ENCODE data around the gene ARID1B.
"Not testable (repeated sequence)": the region's sequence is repeated elsewhere in the genome, so short reads cannot be mapped to it uniquely, and the experiment has no call there.

ARID1B gene

GRCh38 chr6:157128235-157128775 lies 351.1 kb downstream of the ARID1B start:
- H3K4me1 ChIP-seq (ENCODE audit: insufficient read depth, low read length): no peaks in the 10 kb centered on the region
- no peak overlapping the region for H3K9ac ChIP-seq (ENCODE audit: low read depth, low read length)
- H3K9me3 ChIP-seq (ENCODE audit: control insufficient read depth, insufficient read depth, low read length): no peaks in the 10 kb centered on the region
- no peaks in the 10 kb centered on the region for H3K36me3 ChIP-seq (ENCODE audit: insufficient read depth, low read length)

- Histone ChIP-seq H3K4me1 (ENCODE audit: insufficient read depth, low read length) (no peaks in the 10 kb centered on the region), H3K36me3 (ENCODE audit: insufficient read depth, low read length) (no peaks in the 10 kb centered on the region), H3K9ac (ENCODE audit: low read depth, low read length) (no peak overlapping the region), H3K9me3 (ENCODE audit: control insufficient read depth, insufficient read depth, low read length) (no peaks in the 10 kb centered on the region)
Observed at GRCh38 chr6:157131250-157131649, 354.1 kb downstream of the ARID1B start.

- Histone ChIP-seq H3K9me3 (ENCODE audit: control insufficient read depth, insufficient read depth, low read length) (no peaks in the 10 kb centered on the region), H3K4me1 (ENCODE audit: insufficient read depth, low read length) (no peaks in the 10 kb centered on the region), H3K9ac (ENCODE audit: low read depth, low read length) (no peak overlapping the region), H3K36me3 (ENCODE audit: insufficient read depth, low read length) (no peaks in the 10 kb centered on the region)
Observed at GRCh38 chr6:157133856-157134255, 356.7 kb downstream of the ARID1B start.

- Histone ChIP-seq H3K36me3 (ENCODE audit: insufficient read depth, low read length) (no peaks in the 10 kb centered on the region), H3K9ac (ENCODE audit: low read depth, low read length) (no peak overlapping the region), H3K9me3 (ENCODE audit: control insufficient read depth, insufficient read depth, low read length) (no peaks in the 10 kb centered on the region), H3K4me1 (ENCODE audit: insufficient read depth, low read length) (no peaks in the 10 kb centered on the region)
Observed at GRCh38 chr6:157134402-157135047, 357.3 kb downstream of the ARID1B start.

GRCh38 chr6:157135691-157136090 lies 358.5 kb downstream of the ARID1B start:
- Histone ChIP-seq H3K4me1 (ENCODE audit: insufficient read depth, low read length) (no peaks in the 10 kb centered on the region), H3K9me3 (ENCODE audit: control insufficient read depth, insufficient read depth, low read length) (no peaks in the 10 kb centered on the region), H3K36me3 (ENCODE audit: insufficient read depth, low read length) (no peaks in the 10 kb centered on the region; the same call in 1 of the 2 replicates), H3K9ac (ENCODE audit: low read depth, low read length) (no peak overlapping the region)

GRCh38 chr6:157137501-157137900 lies 360.3 kb downstream of the ARID1B start:
- Histone ChIP-seq H3K9ac (ENCODE audit: low read depth, low read length) (no peak overlapping the region), H3K36me3 (ENCODE audit: insufficient read depth, low read length) (no peaks in the 10 kb centered on the region; the same call in 1 of the 2 replicates), H3K9me3 (ENCODE audit: control insufficient read depth, insufficient read depth, low read length) (no peaks in the 10 kb centered on the region), H3K4me1 (ENCODE audit: insufficient read depth, low read length) (no peaks in the 10 kb centered on the region)

GRCh38 chr6:157139054-157139708 lies 362.0 kb downstream of the ARID1B start:
- H3K4me1 ChIP-seq (ENCODE audit: insufficient read depth, low read length): no peaks in the 10 kb centered on the region
- H3K9me3 ChIP-seq (ENCODE audit: control insufficient read depth, insufficient read depth, low read length): no peaks in the 10 kb centered on the region
- no peak overlapping the region for H3K9ac ChIP-seq (ENCODE audit: low read depth, low read length)
- no peaks in the 10 kb centered on the region; the same call in 1 of the 2 replicates for H3K36me3 ChIP-seq (ENCODE audit: insufficient read depth, low read length)

GRCh38 chr6:157143171-157143889 lies 366.2 kb downstream of the ARID1B start:
- no peaks in the 10 kb centered on the region for H3K4me1 ChIP-seq (ENCODE audit: insufficient read depth, low read length)
- no peaks in the 10 kb centered on the region for H3K9me3 ChIP-seq (ENCODE audit: control insufficient read depth, insufficient read depth, low read length)
- no peaks in the 10 kb centered on the region; the same call in 1 of the 2 replicates for H3K36me3 ChIP-seq (ENCODE audit: insufficient read depth, low read length)
- H3K9ac ChIP-seq (ENCODE audit: low read depth, low read length): no peak overlapping the region

GRCh38 chr6:157143890-157144798 lies 367.0 kb downstream of the ARID1B start:
- H3K36me3 ChIP-seq (ENCODE audit: insufficient read depth, low read length): no peaks in the 10 kb centered on the region; the same call in 1 of the 2 replicates
- H3K4me1 ChIP-seq (ENCODE audit: insufficient read depth, low read length): peaks cover 6% of the 10 kb centered on the region; the same call in 1 of the 2 replicates
- H3K9me3 ChIP-seq (ENCODE audit: control insufficient read depth, insufficient read depth, low read length): no peaks in the 10 kb centered on the region
- no peak overlapping the region for H3K9ac ChIP-seq (ENCODE audit: low read depth, low read length)

- Histone ChIP-seq H3K9ac (ENCODE audit: low read depth, low read length) (no peak overlapping the region), H3K9me3 (ENCODE audit: control insufficient read depth, insufficient read depth, low read length) (no peaks in the 10 kb centered on the region), H3K36me3 (ENCODE audit: insufficient read depth, low read length) (no peaks in the 10 kb centered on the region; the same call in 1 of the 2 replicates), H3K4me1 (ENCODE audit: insufficient read depth, low read length) (peaks cover 7% of the 10 kb centered on the region; the same call in 1 of the 2 replicates)
Observed at GRCh38 chr6:157144859-157145568, 367.8 kb downstream of the ARID1B start.

- H3K4me1 ChIP-seq (ENCODE audit: insufficient read depth, low read length): peaks cover 7% of the 10 kb centered on the region; the same call in 1 of the 2 replicates
- H3K36me3 ChIP-seq (ENCODE audit: insufficient read depth, low read length): no peaks in the 10 kb centered on the region
- H3K9me3 ChIP-seq (ENCODE audit: control insufficient read depth, insufficient read depth, low read length): no peaks in the 10 kb centered on the region
- H3K9ac ChIP-seq (ENCODE audit: low read depth, low read length): no peak overlapping the region
Observed at GRCh38 chr6:157145656-157146285, 368.6 kb downstream of the ARID1B start.

- H3K36me3 ChIP-seq (ENCODE audit: insufficient read depth, low read length); H3K4me1 ChIP-seq (ENCODE audit: insufficient read depth, low read length); H3K9ac ChIP-seq (ENCODE audit: low read depth, low read length); H3K9me3 ChIP-seq (ENCODE audit: control insufficient read depth, insufficient read depth, low read length): not testable (repeated sequence)
Observed at GRCh38 chr6:157147054-157148026, 370.2 kb downstream of the ARID1B start.
